SU-DHL-6 (cell line): ENCODE data around the gene CHST14.

Source experiments
- EZH2phosphoT487 ChIP-seq: fragments of 200-600 bp; sonication (generic), shearing (Covaris generic); conservative IDR thresholded peaks from 2 replicates; pipeline ENCODE4 v1.6.1; 2018; ENCODE audit warnings: mild to moderate bottlenecking, antibody characterized with exemption, low read length, moderate library complexity, mixed read lengths
- TF ChIP-seq, protein P1 (sequence below): fragments of 200-600 bp; sonication (generic); IDR thresholded peaks from one replicate; pipeline ENCODE4 v1.5.1; 2017; ENCODE audit warnings: antibody characterized with exemption, mild to moderate bottlenecking, low read length, moderate library complexity; ENCODE audit not compliant: insufficient read depth, poor library complexity, severe bottlenecking

DNA sequence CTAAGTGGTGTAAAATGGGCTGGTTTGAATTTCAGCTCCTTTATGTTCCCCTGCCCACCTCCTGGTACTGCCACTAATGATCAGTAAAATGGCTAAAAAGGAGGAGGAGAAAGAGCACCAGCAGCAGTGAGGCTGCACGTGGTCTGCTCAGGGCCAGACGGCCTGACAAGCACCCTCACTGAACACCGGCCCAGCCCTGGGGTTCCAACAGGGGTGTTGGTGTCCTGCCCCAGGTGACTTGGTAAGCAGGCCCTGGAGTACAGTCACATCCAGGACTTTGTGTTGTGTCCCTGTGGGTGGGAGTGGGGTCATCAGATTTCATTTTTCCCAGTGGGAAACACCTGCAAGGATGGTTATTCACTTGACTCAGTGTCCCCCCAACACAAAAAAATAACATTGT is 24.6 kb upstream of the CHST14 start:
- TF ChIP-seq, protein P1, sequence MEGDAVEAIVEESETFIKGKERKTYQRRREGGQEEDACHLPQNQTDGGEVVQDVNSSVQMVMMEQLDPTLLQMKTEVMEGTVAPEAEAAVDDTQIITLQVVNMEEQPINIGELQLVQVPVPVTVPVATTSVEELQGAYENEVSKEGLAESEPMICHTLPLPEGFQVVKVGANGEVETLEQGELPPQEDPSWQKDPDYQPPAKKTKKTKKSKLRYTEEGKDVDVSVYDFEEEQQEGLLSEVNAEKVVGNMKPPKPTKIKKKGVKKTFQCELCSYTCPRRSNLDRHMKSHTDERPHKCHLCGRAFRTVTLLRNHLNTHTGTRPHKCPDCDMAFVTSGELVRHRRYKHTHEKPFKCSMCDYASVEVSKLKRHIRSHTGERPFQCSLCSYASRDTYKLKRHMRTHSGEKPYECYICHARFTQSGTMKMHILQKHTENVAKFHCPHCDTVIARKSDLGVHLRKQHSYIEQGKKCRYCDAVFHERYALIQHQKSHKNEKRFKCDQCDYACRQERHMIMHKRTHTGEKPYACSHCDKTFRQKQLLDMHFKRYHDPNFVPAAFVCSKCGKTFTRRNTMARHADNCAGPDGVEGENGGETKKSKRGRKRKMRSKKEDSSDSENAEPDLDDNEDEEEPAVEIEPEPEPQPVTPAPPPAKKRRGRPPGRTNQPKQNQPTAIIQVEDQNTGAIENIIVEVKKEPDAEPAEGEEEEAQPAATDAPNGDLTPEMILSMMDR = no peak
- no peak for TF ChIP-seq EZH2phosphoT487
